H9 (cell line): ENCODE results near the gene TFF3. TPM values are rescaled to one million over a fixed set of nuclear protein-coding genes. Genes with fewer than 3 reads are reported as not detected.

Source experiments
- DNase-seq: peaks from one replicate; pipeline ENCODE4 v3.0.0-alpha.2; 2017
- H2AFZ ChIP-seq: one replicate; pipeline ENCODE4 v1.6.1; 2013; ENCODE audit warnings: mild to moderate bottlenecking, low read length, control low read depth, moderate library complexity
- H2AK5ac ChIP-seq: 2 replicates; pipeline ENCODE4 v1.6.1; 2013; ENCODE audit warnings: low read length, control low read depth, mixed read lengths; ENCODE audit not compliant: insufficient read length
- H2BK120ac ChIP-seq: one replicate; pipeline ENCODE4 v1.6.1; 2013; ENCODE audit warnings: low read depth, mild to moderate bottlenecking, low read length, control low read depth, inconsistent platforms; ENCODE audit not compliant: poor library complexity, severe bottlenecking
- H2BK12ac ChIP-seq: 2 replicates; pipeline ENCODE4 v1.6.1; 2013; ENCODE audit warnings: low read length, control low read depth, mixed read lengths, low read depth; ENCODE audit not compliant: insufficient read length
- H2BK15ac ChIP-seq: 2 replicates; pipeline ENCODE4 v1.6.1; 2013; ENCODE audit warnings: low read depth, low read length, control low read depth
- H2BK20ac ChIP-seq: one replicate; pipeline ENCODE4 v1.6.1; 2013; ENCODE audit warnings: low read depth, mild to moderate bottlenecking, low read length, control low read depth, inconsistent platforms; ENCODE audit not compliant: poor library complexity, severe bottlenecking
- H2BK5ac ChIP-seq: 2 replicates; pipeline ENCODE4 v1.6.1; 2013; ENCODE audit warnings: low read length, control low read depth, mixed read lengths; ENCODE audit not compliant: insufficient read length
- H3K14ac ChIP-seq: 2 replicates; pipeline ENCODE4 v1.6.1; 2013; ENCODE audit warnings: low read length, control low read depth; ENCODE audit not compliant: insufficient read depth
- H3K18ac ChIP-seq: 2 replicates; pipeline ENCODE4 v1.6.1; 2013; ENCODE audit warnings: low read depth, mild to moderate bottlenecking, mixed read lengths, low read length, control low read depth; ENCODE audit not compliant: insufficient read length
- H3K23ac ChIP-seq: 2 replicates; pipeline ENCODE4 v1.6.1; 2013; ENCODE audit warnings: low read length, control low read depth, mixed read lengths, low read depth; ENCODE audit not compliant: insufficient read length
- H3K23me2 ChIP-seq: 2 replicates; pipeline ENCODE4 v1.6.1; 2013; ENCODE audit warnings: low read depth, mild to moderate bottlenecking, mixed read lengths, low read length, control low read depth; ENCODE audit not compliant: insufficient read length, poor library complexity, severe bottlenecking
- H3K27ac ChIP-seq: 2 replicates; pipeline ENCODE4 v1.5.1; 2013; ENCODE audit warnings: low read length, control low read depth, mixed read lengths, low read depth; ENCODE audit not compliant: insufficient read length
- H3K27me3 ChIP-seq: 2 replicates; pipeline ENCODE4 v1.6.1; 2013; ENCODE audit warnings: low read length, control low read depth, inconsistent platforms; ENCODE audit not compliant: insufficient read depth
- H3K4ac ChIP-seq: 2 replicates; pipeline ENCODE4 v1.6.1; 2013; ENCODE audit warnings: low read depth, mild to moderate bottlenecking, control low read depth, inconsistent platforms, low read length, moderate library complexity
- H3K4me1 ChIP-seq: 2 replicates; pipeline ENCODE4 v1.6.1; 2013; ENCODE audit warnings: low read length, control low read depth, inconsistent platforms; ENCODE audit not compliant: insufficient read depth
- H3K4me2 ChIP-seq: 2 replicates; pipeline ENCODE4 v1.6.1; 2013; ENCODE audit warnings: low read length, control low read depth, mixed read lengths; ENCODE audit not compliant: insufficient read length, insufficient read depth
- H3K56ac ChIP-seq: 2 replicates; pipeline ENCODE4 v1.6.1; 2013; ENCODE audit warnings: low read depth, mild to moderate bottlenecking, mixed read lengths, low read length, control low read depth; ENCODE audit not compliant: insufficient read length
- H3K79me1 ChIP-seq: 2 replicates; pipeline ENCODE4 v1.6.1; 2013; ENCODE audit warnings: low read depth, mild to moderate bottlenecking, moderate library complexity, low read length, control low read depth, inconsistent platforms; ENCODE audit not compliant: insufficient read depth, poor library complexity, severe bottlenecking
- H3K79me2 ChIP-seq: 2 replicates; pipeline ENCODE4 v1.6.1; 2013; ENCODE audit warnings: low read length, control low read depth, inconsistent platforms; ENCODE audit not compliant: insufficient read depth
- H3K9ac ChIP-seq: 2 replicates; pipeline ENCODE4 v1.6.1; 2013; ENCODE audit warnings: low read length, control low read depth, mixed read lengths; ENCODE audit not compliant: insufficient read length; ENCODE audit errors: extremely low read depth
- H3K9me3 ChIP-seq: one replicate; pipeline ENCODE4 v1.6.1; 2013; ENCODE audit warnings: low read depth, low read length, inconsistent platforms; ENCODE audit not compliant: control insufficient read depth
- H3T11ph ChIP-seq: one replicate; pipeline ENCODE4 v1.6.1; 2013; ENCODE audit warnings: mild to moderate bottlenecking, low read length, control low read depth, inconsistent platforms
- H4K20me1 ChIP-seq: one replicate; pipeline ENCODE4 v1.6.1; 2013; ENCODE audit not compliant: control insufficient read depth, insufficient read length, insufficient read depth
- H4K5ac ChIP-seq: 2 replicates; pipeline ENCODE4 v1.6.1; 2013; ENCODE audit warnings: low read depth, mild to moderate bottlenecking, mixed read lengths, low read length, control low read depth; ENCODE audit not compliant: insufficient read length
- H4K8ac ChIP-seq: replicated peaks from 2 replicates; pipeline ENCODE4 v1.6.1; 2013; ENCODE audit warnings: low read length, control low read depth, mixed read lengths, low read depth; ENCODE audit not compliant: insufficient read length
- H4K91ac ChIP-seq: 2 replicates; pipeline ENCODE4 v1.6.1; 2013; ENCODE audit warnings: low read depth, mild to moderate bottlenecking, moderate library complexity, mixed read lengths, low read length, control low read depth; ENCODE audit not compliant: insufficient read length
- H3K27ac Mint-ChIP-seq, 3 experiments: 2 replicates in 2 of 3; 3 replicates in 1 of 3; pipeline ENCODE4 v1.8.0; 2020 to 2021; ENCODE audit warnings: mixed read lengths in 3 of 3, mild to moderate bottlenecking in 1 of 3, moderate library complexity in 1 of 3
- H3K27me3 Mint-ChIP-seq: 2 replicates; pipeline ENCODE4 v1.8.0; 2021; ENCODE audit warnings: low read depth, mild to moderate bottlenecking, moderate library complexity, mixed read lengths
- H3K36me3 Mint-ChIP-seq, 3 experiments: 2 replicates in 2 of 3; 3 replicates in 1 of 3; pipeline ENCODE4 v1.8.0; 2020 to 2021; ENCODE audit warnings: low read depth in 3 of 3, mixed read lengths in 3 of 3; ENCODE audit not compliant: insufficient read depth in 1 of 3
- H3K4me1 Mint-ChIP-seq, 2 experiments: 2 replicates each; pipeline ENCODE4 v1.8.0; 2020; ENCODE audit warnings: mixed read lengths in 2 of 2
- H3K4me3 Mint-ChIP-seq, 2 experiments: 2 replicates in 1 of 2; 3 replicates in 1 of 2; pipeline ENCODE4 v1.8.0; 2020 to 2021; ENCODE audit warnings: mild to moderate bottlenecking in 2 of 2, mixed read lengths in 2 of 2, moderate library complexity in 1 of 2
- H3K9me3 Mint-ChIP-seq, 2 experiments: 2 replicates in 1 of 2; 3 replicates in 1 of 2; pipeline ENCODE4 v1.8.0; 2020; ENCODE audit warnings: mild to moderate bottlenecking in 2 of 2, mixed read lengths in 2 of 2, moderate library complexity in 1 of 2
- WGBS: extraction: QIAGEN DNeasy Blood & Tissue Kit; methylation state at CpG from one replicate; pipeline ENCODE4 v1.1.7; 2013; ENCODE audit warnings: missing lambda C conversion rate, low lambda C conversion rate, mixed read lengths; ENCODE audit not compliant: insufficient read length; ENCODE audit errors: extremely low coverage; 5-methylcytosine and 5-hydroxymethylcytosine counted together
- total RNA-seq: library from RNA; stranded (reverse); gene quantifications from 2 replicates; pipeline ENCODE4 v1.2.1, GENCODE V29; 2021
- TF ChIP-seq, protein P1 (sequence below): fragments of 200-600 bp; sonication (generic); conservative IDR thresholded peaks from 3 replicates; pipeline ENCODE4 v1.8.0; 2021; ENCODE audit warnings: antibody characterized with exemption, mild to moderate bottlenecking

Gene TFF3
- total RNA-seq, 1 experiment from 2014 or later = 1.5 TPM

DNA sequence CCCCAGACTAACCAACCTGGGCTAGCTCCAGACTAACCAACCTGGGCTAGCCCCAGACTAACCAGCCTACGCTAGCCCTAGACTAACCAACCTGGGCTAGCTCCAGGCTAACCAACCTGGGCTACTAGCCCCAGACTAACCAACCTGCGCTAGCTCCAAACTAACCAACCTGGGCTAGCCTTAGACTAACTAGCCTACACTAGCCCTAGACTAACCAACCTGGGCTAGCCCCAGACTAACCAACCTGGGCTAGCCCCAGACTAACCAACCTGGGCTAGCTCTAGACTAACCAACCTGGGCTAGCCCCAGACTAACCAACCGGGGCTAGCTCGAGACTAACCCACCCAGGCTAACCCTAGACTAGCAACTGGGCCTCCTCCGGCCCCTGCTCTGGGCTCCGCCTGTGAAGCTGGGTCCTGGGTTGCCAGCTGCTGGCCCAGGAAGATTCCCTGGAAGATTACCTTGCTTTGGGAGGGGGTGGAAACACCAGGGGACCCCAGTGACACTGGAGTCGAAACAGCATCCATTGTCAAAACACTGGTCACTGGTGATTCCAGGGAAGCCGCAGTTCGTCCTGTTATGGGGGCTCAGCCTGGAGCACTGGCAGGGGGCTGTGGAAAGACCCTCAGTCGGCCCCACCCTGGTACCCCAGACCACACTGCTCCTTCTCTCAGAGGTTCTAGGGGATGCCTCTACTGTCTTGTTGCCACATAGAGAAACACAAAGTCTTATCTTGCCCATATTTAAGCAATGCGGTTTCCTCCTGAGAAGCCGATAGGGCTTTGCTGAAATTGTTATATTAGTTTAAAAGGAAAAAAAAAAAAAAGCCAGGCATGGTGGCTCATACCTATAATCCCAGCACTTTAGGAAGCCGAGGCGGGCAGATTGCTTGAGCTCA, 34.5 kb upstream of the TFF3 start:
- no peak overlapping the region for H3K27ac Mint-ChIP-seq
- no peak overlapping the region for H3K18ac ChIP-seq
- no peak overlapping the region for H3T11ph ChIP-seq

More for the DNA sequence above, 34.5 kb upstream of the TFF3 start:
- H2BK5ac ChIP-seq = no peak overlapping the region
- Mint-ChIP-seq H3K4me1 (peaks cover 5 to 6% of the 10 kb centered on the region in 2 experiments; a peak in 2 of 4 replicates), H3K4me3 (no peak overlapping the region), H3K36me3 (no peaks in the 10 kb centered on the region; a peak in 1 of 7 replicates), H3K27me3 (peaks cover 6% of the 10 kb centered on the region), H3K9me3 (no peaks in the 10 kb centered on the region; a peak in 3 of 5 replicates)
- no peak overlapping the region for H3K4me2 ChIP-seq
- no peak for DNase-seq
- H3K79me1 ChIP-seq = no peaks in the 10 kb centered on the region
- H3K56ac ChIP-seq = no peak overlapping the region
- H3K14ac ChIP-seq = no peak overlapping the region
- H3K79me2 ChIP-seq = no peaks in the 10 kb centered on the region
- no peak overlapping the region for H3K23ac ChIP-seq
- TF ChIP-seq, protein P1, sequence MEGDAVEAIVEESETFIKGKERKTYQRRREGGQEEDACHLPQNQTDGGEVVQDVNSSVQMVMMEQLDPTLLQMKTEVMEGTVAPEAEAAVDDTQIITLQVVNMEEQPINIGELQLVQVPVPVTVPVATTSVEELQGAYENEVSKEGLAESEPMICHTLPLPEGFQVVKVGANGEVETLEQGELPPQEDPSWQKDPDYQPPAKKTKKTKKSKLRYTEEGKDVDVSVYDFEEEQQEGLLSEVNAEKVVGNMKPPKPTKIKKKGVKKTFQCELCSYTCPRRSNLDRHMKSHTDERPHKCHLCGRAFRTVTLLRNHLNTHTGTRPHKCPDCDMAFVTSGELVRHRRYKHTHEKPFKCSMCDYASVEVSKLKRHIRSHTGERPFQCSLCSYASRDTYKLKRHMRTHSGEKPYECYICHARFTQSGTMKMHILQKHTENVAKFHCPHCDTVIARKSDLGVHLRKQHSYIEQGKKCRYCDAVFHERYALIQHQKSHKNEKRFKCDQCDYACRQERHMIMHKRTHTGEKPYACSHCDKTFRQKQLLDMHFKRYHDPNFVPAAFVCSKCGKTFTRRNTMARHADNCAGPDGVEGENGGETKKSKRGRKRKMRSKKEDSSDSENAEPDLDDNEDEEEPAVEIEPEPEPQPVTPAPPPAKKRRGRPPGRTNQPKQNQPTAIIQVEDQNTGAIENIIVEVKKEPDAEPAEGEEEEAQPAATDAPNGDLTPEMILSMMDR = no peak
- H3K4me1 ChIP-seq = no peaks in the 10 kb centered on the region
- H2BK20ac ChIP-seq = no peak overlapping the region
- no peak overlapping the region for H2BK15ac ChIP-seq
- H3K27ac ChIP-seq = no peak overlapping the region
- WGBS = no CpG with 5 or more reads among the region's 14 CpGs
- H2AFZ ChIP-seq = no peak overlapping the region
- H3K27me3 ChIP-seq = no peaks in the 10 kb centered on the region
- no peaks in the 10 kb centered on the region for H4K20me1 ChIP-seq
- no peaks in the 10 kb centered on the region for H3K23me2 ChIP-seq
- H2AK5ac ChIP-seq = no peak overlapping the region
- H4K5ac ChIP-seq = no peak overlapping the region
- no peak overlapping the region for H2BK12ac ChIP-seq
- no peak overlapping the region for H4K91ac ChIP-seq
- H3K9me3 ChIP-seq = no peaks in the 10 kb centered on the region
- no peak overlapping the region for H2BK120ac ChIP-seq
- no peak overlapping the region for H4K8ac ChIP-seq
- no peak overlapping the region for H3K9ac ChIP-seq
- H3K4ac ChIP-seq = no peak overlapping the region
